HEK293 (cell line): Measurements from ENCODE around the gene SIGMAR1.

ENCODE experiments used
- IKZF3 ChIP-seq: fragments of 450-650 bp; IDR thresholded peaks from 2 replicates; pipeline ENCODE4 v1.5.0; 2018; ENCODE audit warnings: missing biosample characterization, mild to moderate bottlenecking, missing genetic modification characterization, moderate library complexity
- KLF1 ChIP-seq: fragments of 450-650 bp; formaldehyde crosslinking; IDR thresholded peaks from 2 replicates; pipeline ENCODE4 v1.5.1; 2016; ENCODE audit warnings: missing biosample characterization, missing genetic modification characterization
- KLF10 ChIP-seq: fragments of 450-650 bp; IDR thresholded peaks from 2 replicates; pipeline ENCODE4 v1.5.1; 2018; ENCODE audit warnings: missing biosample characterization, mild to moderate bottlenecking, missing genetic modification characterization
- MEIS1 ChIP-seq: sonication (generic); formaldehyde crosslinking; IDR thresholded peaks from 2 replicates; pipeline ENCODE4 v1.8.1; 2022; ENCODE audit warnings: missing genetic modification reagents, mild to moderate bottlenecking, borderline replicate concordance
- OVOL3 ChIP-seq: fragments of 450-650 bp; formaldehyde crosslinking; IDR thresholded peaks from 2 replicates; pipeline ENCODE4 v1.5.1; 2016; ENCODE audit warnings: missing biosample characterization, missing genetic modification characterization
- PATZ1 ChIP-seq: fragments of 450-650 bp; formaldehyde crosslinking; IDR thresholded peaks from 2 replicates; pipeline ENCODE4 v1.5.1; 2016; ENCODE audit warnings: missing biosample characterization, missing genetic modification characterization
- PRDM10 ChIP-seq: fragments of 450-650 bp; formaldehyde crosslinking; IDR thresholded peaks from 2 replicates; pipeline ENCODE4 v1.5.1; 2016; ENCODE audit warnings: missing biosample characterization, missing genetic modification characterization
- ZBTB17 ChIP-seq: fragments of 450-650 bp; formaldehyde crosslinking; IDR thresholded peaks from 2 replicates; pipeline ENCODE4 v1.5.1; 2016; ENCODE audit warnings: missing biosample characterization, missing genetic modification characterization
- ZBTB20 ChIP-seq: fragments of 450-650 bp; formaldehyde crosslinking; IDR thresholded peaks from 2 replicates; pipeline ENCODE4 v1.5.1; 2016; ENCODE audit warnings: missing biosample characterization, missing genetic modification characterization
- ZBTB26 ChIP-seq: fragments of 450-650 bp; formaldehyde crosslinking; optimal IDR thresholded peaks from 2 replicates; pipeline ENCODE3; 2016; ENCODE audit warnings: missing biosample characterization, mild to moderate bottlenecking, missing genetic modification characterization
- ZBTB8A ChIP-seq: fragments of 450-650 bp; formaldehyde crosslinking; IDR thresholded peaks from 2 replicates; pipeline ENCODE4 v1.5.1; 2016; ENCODE audit warnings: missing biosample characterization, missing genetic modification characterization
- ZFP37 ChIP-seq: fragments of 450-650 bp; formaldehyde crosslinking; IDR thresholded peaks from 2 replicates; pipeline ENCODE4 v1.5.1; 2016; ENCODE audit warnings: missing biosample characterization, missing genetic modification characterization
- ZNF132 ChIP-seq: fragments of 450-650 bp; formaldehyde crosslinking; IDR thresholded peaks from 2 replicates; pipeline ENCODE4 v1.5.1; 2017; ENCODE audit warnings: missing biosample characterization, missing genetic modification characterization, borderline replicate concordance
- ZNF148 ChIP-seq: fragments of 450-650 bp; formaldehyde crosslinking; IDR thresholded peaks from 2 replicates; pipeline ENCODE4 v1.5.0; 2017; ENCODE audit warnings: missing biosample characterization, missing genetic modification characterization, borderline replicate concordance
- ZNF19 ChIP-seq: fragments of 450-650 bp; formaldehyde crosslinking; IDR thresholded peaks from 2 replicates; pipeline ENCODE4; 2016; ENCODE audit warnings: missing biosample characterization, missing genetic modification characterization, low read depth
- ZNF266 ChIP-seq: fragments of 450-650 bp; formaldehyde crosslinking; IDR thresholded peaks from 2 replicates; pipeline ENCODE4 v1.5.1; 2016; ENCODE audit warnings: missing biosample characterization, missing genetic modification characterization, low read depth
- ZNF394 ChIP-seq: fragments of 450-650 bp; formaldehyde crosslinking; IDR thresholded peaks from 2 replicates; pipeline ENCODE4 v1.5.1; 2016; ENCODE audit warnings: missing biosample characterization, missing genetic modification characterization, mild to moderate bottlenecking, moderate library complexity, borderline replicate concordance
- ZNF416 ChIP-seq: fragments of 450-650 bp; formaldehyde crosslinking; IDR thresholded peaks from 2 replicates; pipeline ENCODE4 v1.5.1; 2016; ENCODE audit warnings: missing biosample characterization, missing genetic modification characterization
- ZNF513 ChIP-seq: fragments of 450-650 bp; IDR thresholded peaks from 2 replicates; pipeline ENCODE4 v1.5.1; 2018; ENCODE audit warnings: missing biosample characterization, missing genetic modification characterization
- ZNF561 ChIP-seq: fragments of 450-650 bp; IDR thresholded peaks from 2 replicates; pipeline ENCODE4 v1.5.1; 2018; ENCODE audit warnings: missing biosample characterization, missing genetic modification characterization, borderline replicate concordance
- ZNF600 ChIP-seq: fragments of 450-650 bp; formaldehyde crosslinking; IDR thresholded peaks from 2 replicates; pipeline ENCODE4 v1.5.1; 2016; ENCODE audit warnings: missing biosample characterization, missing genetic modification characterization
- ZNF629 ChIP-seq: fragments of 450-650 bp; formaldehyde crosslinking; IDR thresholded peaks from 2 replicates; pipeline ENCODE4 v1.5.1; 2017; ENCODE audit warnings: missing biosample characterization, missing genetic modification characterization
- ZNF843 ChIP-seq: fragments of 450-650 bp; formaldehyde crosslinking; IDR thresholded peaks from 2 replicates; pipeline ENCODE4 v1.5.1; 2016; ENCODE audit warnings: missing biosample characterization, missing genetic modification characterization
- TF ChIP-seq, protein P1 (sequence below): fragments of 450-650 bp; formaldehyde crosslinking; IDR thresholded peaks from 2 replicates; pipeline ENCODE4 v1.5.1; 2016; ENCODE audit warnings: missing biosample characterization, missing genetic modification characterization

The SIGMAR1 gene

GRCh38 chr9:34646211-34647083 is 8.9 kb upstream of the SIGMAR1 start, which contains the start of gene GALT (continued):
- TF ChIP-seq ZNF19 (tag by site-specific recombination) = no peak
- TF ChIP-seq ZNF394 = peak; percentile 49; the same call in 1 of the 2 replicates
- TF ChIP-seq ZBTB17 = peak; percentile 76
- peak; percentile 57 for TF ChIP-seq ZBTB26 (tag by site-specific recombination)
- TF ChIP-seq MEIS1 (CRISPR knock-in tag) = no peak
- no peak for TF ChIP-seq OVOL3 (tag by site-specific recombination)
- TF ChIP-seq ZBTB20 = peak; percentile 59; the same call in 1 of the 2 replicates
- no peak for TF ChIP-seq ZNF132 (tag by site-specific recombination)
- 0 out of 2 replicates have a peak, but pooled peaks have one; percentile 52 for TF ChIP-seq ZNF629 (tag by site-specific recombination)
- TF ChIP-seq IKZF3 = 0 out of 2 replicates have a peak, but pooled peaks have one; percentile 30
- TF ChIP-seq ZBTB8A (tag by site-specific recombination) = peak; percentile 36
- TF ChIP-seq ZNF513 (tag by site-specific recombination) = no peak
- TF ChIP-seq PRDM10 = peak; percentile 99
- TF ChIP-seq ZNF416 = no peak
- TF ChIP-seq, protein P1, sequence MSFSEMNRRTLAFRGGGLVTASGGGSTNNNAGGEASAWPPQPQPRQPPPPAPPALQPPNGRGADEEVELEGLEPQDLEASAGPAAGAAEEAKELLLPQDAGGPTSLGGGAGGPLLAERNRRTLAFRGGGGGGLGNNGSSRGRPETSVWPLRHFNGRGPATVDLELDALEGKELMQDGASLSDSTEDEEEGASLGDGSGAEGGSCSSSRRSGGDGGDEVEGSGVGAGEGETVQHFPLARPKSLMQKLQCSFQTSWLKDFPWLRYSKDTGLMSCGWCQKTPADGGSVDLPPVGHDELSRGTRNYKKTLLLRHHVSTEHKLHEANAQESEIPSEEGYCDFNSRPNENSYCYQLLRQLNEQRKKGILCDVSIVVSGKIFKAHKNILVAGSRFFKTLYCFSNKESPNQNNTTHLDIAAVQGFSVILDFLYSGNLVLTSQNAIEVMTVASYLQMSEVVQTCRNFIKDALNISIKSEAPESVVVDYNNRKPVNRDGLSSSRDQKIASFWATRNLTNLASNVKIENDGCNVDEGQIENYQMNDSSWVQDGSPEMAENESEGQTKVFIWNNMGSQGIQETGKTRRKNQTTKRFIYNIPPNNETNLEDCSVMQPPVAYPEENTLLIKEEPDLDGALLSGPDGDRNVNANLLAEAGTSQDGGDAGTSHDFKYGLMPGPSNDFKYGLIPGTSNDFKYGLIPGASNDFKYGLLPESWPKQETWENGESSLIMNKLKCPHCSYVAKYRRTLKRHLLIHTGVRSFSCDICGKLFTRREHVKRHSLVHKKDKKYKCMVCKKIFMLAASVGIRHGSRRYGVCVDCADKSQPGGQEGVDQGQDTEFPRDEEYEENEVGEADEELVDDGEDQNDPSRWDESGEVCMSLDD (tag by site-specific recombination) = 0 out of 2 replicates have a peak, but pooled peaks have one; percentile 27
- TF ChIP-seq ZNF266 (tag by site-specific recombination) = no peak
- 0 out of 2 replicates have a peak, but pooled peaks have one; percentile 47 for TF ChIP-seq ZFP37 (tag by site-specific recombination)
- TF ChIP-seq KLF1 (tag by site-specific recombination) = 0 out of 2 replicates have a peak, but pooled peaks have one; percentile 15
- no peak for TF ChIP-seq ZNF148 (tag by site-specific recombination)
- TF ChIP-seq ZNF843 = peak; percentile 35; the same call in 1 of the 2 replicates
- TF ChIP-seq KLF10 (tag by site-specific recombination) = peak; percentile 53; the same call in 1 of the 2 replicates
- 0 out of 2 replicates have a peak, but pooled peaks have one; percentile 59 for TF ChIP-seq ZNF561 (tag by site-specific recombination)
- TF ChIP-seq ZNF600 (tag by site-specific recombination) = peak; percentile 96
- TF ChIP-seq PATZ1 (tag by site-specific recombination) = peak; percentile 91
